GM13976 (cell line): ENCODE data around the gene TENT5A.

Source experiments
- DNase-seq: peaks from one replicate; pipeline ENCODE4 v3.0.0; 2012; ENCODE audit warnings: low spot score
- in situ Hi-C: fragments of 300-500 bp; cut with MboI; formaldehyde crosslinking; loops from one replicate; pipeline ENCODE4 v1.12.0; 2022; ENCODE audit warnings: low sequenced_read_pairs, mixed read lengths, inconsistent platforms; ENCODE audit not compliant: unreplicated experiment
- TF ChIP-seq, protein P1 (sequence below): IDR thresholded peaks from 2 replicates; pipeline ENCODE4 v1.5.1; 2012; ENCODE audit warnings: borderline replicate concordance, mild to moderate bottlenecking; ENCODE audit not compliant: insufficient read depth; ENCODE audit errors: extremely low read depth, missing control alignments, control extremely low read depth

Gene TENT5A

GRCh38 chr6:81774542-81774941 is 22.1 kb upstream of the TENT5A start:
- TF ChIP-seq, protein P1, sequence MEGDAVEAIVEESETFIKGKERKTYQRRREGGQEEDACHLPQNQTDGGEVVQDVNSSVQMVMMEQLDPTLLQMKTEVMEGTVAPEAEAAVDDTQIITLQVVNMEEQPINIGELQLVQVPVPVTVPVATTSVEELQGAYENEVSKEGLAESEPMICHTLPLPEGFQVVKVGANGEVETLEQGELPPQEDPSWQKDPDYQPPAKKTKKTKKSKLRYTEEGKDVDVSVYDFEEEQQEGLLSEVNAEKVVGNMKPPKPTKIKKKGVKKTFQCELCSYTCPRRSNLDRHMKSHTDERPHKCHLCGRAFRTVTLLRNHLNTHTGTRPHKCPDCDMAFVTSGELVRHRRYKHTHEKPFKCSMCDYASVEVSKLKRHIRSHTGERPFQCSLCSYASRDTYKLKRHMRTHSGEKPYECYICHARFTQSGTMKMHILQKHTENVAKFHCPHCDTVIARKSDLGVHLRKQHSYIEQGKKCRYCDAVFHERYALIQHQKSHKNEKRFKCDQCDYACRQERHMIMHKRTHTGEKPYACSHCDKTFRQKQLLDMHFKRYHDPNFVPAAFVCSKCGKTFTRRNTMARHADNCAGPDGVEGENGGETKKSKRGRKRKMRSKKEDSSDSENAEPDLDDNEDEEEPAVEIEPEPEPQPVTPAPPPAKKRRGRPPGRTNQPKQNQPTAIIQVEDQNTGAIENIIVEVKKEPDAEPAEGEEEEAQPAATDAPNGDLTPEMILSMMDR = no peak
- DNase-seq = no peak
- in situ Hi-C loops = no loop called here

GRCh38 chr6:81773887-81774286 is 21.4 kb upstream of the TENT5A start:
- no peak for DNase-seq
- in situ Hi-C loops = no loop called here
- TF ChIP-seq, protein P1 = no peak

GRCh38 chr6:81772741-81773140 is 20.3 kb upstream of the TENT5A start:
- TF ChIP-seq, protein P1 = no peak
- in situ Hi-C loops = no loop called here
- DNase-seq = peak; percentile 32

GRCh38 chr6:81771097-81771496 is 18.6 kb upstream of the TENT5A start:
- TF ChIP-seq, protein P1 = no peak
- in situ Hi-C loops = no loop called here
- DNase-seq = no peak

GRCh38 chr6:81770381-81770780 is 17.9 kb upstream of the TENT5A start:
- in situ Hi-C loops = no loop called here
- DNase-seq = no peak
- TF ChIP-seq, protein P1 = no peak

GRCh38 chr6:81769824-81770223 is 17.3 kb upstream of the TENT5A start:
- TF ChIP-seq, protein P1 = no peak
- DNase-seq = no peak
- in situ Hi-C loops = no loop called here
